CD4-positive, alpha-beta T cell (primary cell): Measurements from ENCODE around the gene TBC1D7. TPM values are rescaled to one million over a fixed set of nuclear protein-coding genes. Genes with fewer than 3 reads are reported as not detected.
A peak's percentile ranks its signal among the peaks of the same experiment; 100 is the strongest.

Experiments
- ATAC-seq: fragments of 200-7000 bp; cut with Tn5 transposase; one replicate; pipeline ENCODE4 v1.10.0; 2022; ENCODE audit warnings: mild to moderate bottlenecking; ENCODE audit not compliant: poor library complexity
- CTCF ChIA-PET: fragments of 350-600 bp; sonication (Branson Sonifier 250); formaldehyde crosslinking; loops from one replicate; lab custom pipeline; 2021; ENCODE audit warnings: antibody characterized with exemption, inconsistent platforms; lab: Charles Lee
- POLR2A ChIA-PET: fragments of 350-600 bp; sonication (Branson Sonifier 250); formaldehyde crosslinking; loops from one replicate; lab custom pipeline; 2021; ENCODE audit warnings: antibody characterized with exemption, inconsistent platforms; lab: Charles Lee
- DNase-seq, 14 experiments: peaks; one replicate each; pipeline ENCODE4 v3.0.0-alpha.2; 2013 to 2020; ENCODE audit warnings: mixed read lengths in 2 of 14
- H3K27ac ChIP-seq, 2 donors: one replicate each; pipeline versions ENCODE4 v1.5.1 to v1.7.0; 2013; ENCODE audit warnings: low read length in 2 of 2, low read depth in 1 of 2, mild to moderate bottlenecking in 1 of 2
- H3K27me3 ChIP-seq, 2 experiments: 1 replicate in 1 of 2; 2 replicates in 1 of 2; pipeline versions ENCODE4 v1.6.1 to v1.7.0; 2013; ENCODE audit warnings: low read length in 2 of 2, control low read depth in 1 of 2, mild to moderate bottlenecking in 1 of 2, moderate library complexity in 1 of 2; ENCODE audit not compliant: insufficient read depth in 2 of 2, control insufficient read depth in 1 of 2
- H3K36me3 ChIP-seq: one replicate; pipeline ENCODE4 v1.6.1; 2013; ENCODE audit warnings: low read length, control low read depth; ENCODE audit not compliant: insufficient read depth
- H3K4me1 ChIP-seq: one replicate; pipeline ENCODE4 v1.6.1; 2013; ENCODE audit warnings: low read length, control low read depth; ENCODE audit not compliant: insufficient read depth
- H3K4me3 ChIP-seq: one replicate; pipeline ENCODE4 v1.5.1; 2013; ENCODE audit warnings: mild to moderate bottlenecking, low read length, moderate library complexity
- H3K9me3 ChIP-seq, 2 experiments: 1 replicate in 1 of 2; 2 replicates in 1 of 2; pipeline versions ENCODE4 v1.6.1 to v1.7.0; 2013; ENCODE audit warnings: low read length in 2 of 2, mild to moderate bottlenecking in 2 of 2, control low read depth in 1 of 2, moderate library complexity in 1 of 2; ENCODE audit not compliant: control insufficient read depth in 1 of 2, insufficient read depth in 1 of 2
- H3K27ac Mint-ChIP-seq: one replicate; pipeline ENCODE4 v1.8.0; 2020; ENCODE audit warnings: mixed read lengths
- H3K27me3 Mint-ChIP-seq: one replicate; pipeline ENCODE4 v1.8.0; 2021; ENCODE audit warnings: mixed read lengths
- H3K36me3 Mint-ChIP-seq: one replicate; pipeline ENCODE4 v1.8.0; 2021; ENCODE audit warnings: low read depth, mixed read lengths
- H3K4me1 Mint-ChIP-seq: one replicate; pipeline ENCODE4 v1.8.0; 2021; ENCODE audit warnings: low read depth, mixed read lengths
- H3K4me3 Mint-ChIP-seq: one replicate; pipeline ENCODE4 v1.8.0; 2020; ENCODE audit warnings: mild to moderate bottlenecking, mixed read lengths
- H3K9me3 Mint-ChIP-seq: one replicate; pipeline ENCODE4 v1.8.0; 2020; ENCODE audit warnings: mixed read lengths
- CTCF ChIP-seq: fragments of 200-600 bp; IDR thresholded peaks from one replicate; pipeline ENCODE4 v1.8.0; 2022; ENCODE audit warnings: antibody characterized with exemption, mild to moderate bottlenecking
- intact Hi-C, 2 experiments: fragments of 100-400 bp; cut with DNase I in 1 of 2; cut with micrococcal nuclease in 1 of 2; formaldehyde crosslinking; loops; one replicate each; pipeline versions ENCODE4 v1.15.1 to v1.9.0; 2023 to 2025; cut with DNase I, micrococcal nuclease
- total RNA-seq, 174 experiments: library from RNA in 2 of 174; stranded (reverse) in 2 of 174; gene quantifications; one replicate each; pipeline ENCODE4 v1.2.3 and lab custom pipeline; 2021 to 2026

The TBC1D7 gene
- total RNA-seq, 2 experiments from 2014 or later: 10.2 to 12.3 TPM

DNA sequence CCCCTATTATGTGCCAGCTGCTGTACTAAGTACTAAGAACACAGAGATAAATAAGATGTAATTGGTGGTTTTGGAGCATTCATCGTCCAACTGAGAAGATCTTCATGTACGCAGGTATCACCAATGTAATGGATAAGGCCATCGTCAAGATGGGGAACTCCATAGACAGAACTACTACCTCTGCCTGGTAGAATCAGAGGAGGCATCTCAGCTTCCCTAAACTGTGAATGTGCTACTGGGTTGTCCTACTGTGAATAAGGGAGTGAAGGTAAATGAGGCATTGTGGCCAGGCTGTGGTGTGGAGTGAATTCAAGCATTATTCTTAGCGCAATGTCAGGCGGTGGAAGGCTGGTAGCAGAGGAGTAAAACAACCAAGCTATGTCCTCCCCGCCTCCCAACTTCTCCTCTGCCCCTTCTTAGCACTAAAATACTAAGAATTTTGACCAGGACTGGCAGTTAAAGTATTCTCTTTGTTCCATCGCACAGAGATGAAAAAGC, 68.2 kb downstream of the TBC1D7 start:
- Histone ChIP-seq H3K4me3 (no peak overlapping the region), H3K27me3 (no peaks in the 10 kb centered on the region), H3K27ac (no peak overlapping the region), H3K36me3 (no peaks in the 10 kb centered on the region), H3K9me3 (peaks cover 0 to 8% of the 10 kb centered on the region in 2 experiments), H3K4me1 (peaks cover 3% of the 10 kb centered on the region)
- CTCF ChIA-PET: no interaction called here
- no peaks in the 10 kb centered on the region for H3K27me3 Mint-ChIP-seq
- TF ChIP-seq CTCF: no peak
- peaks cover 13% of the 10 kb centered on the region for H3K4me1 Mint-ChIP-seq
- intact Hi-C loops: no loop called here
- H3K36me3 Mint-ChIP-seq: no peaks in the 10 kb centered on the region
- peaks cover 2% of the 10 kb centered on the region for H3K9me3 Mint-ChIP-seq
- no peak overlapping the region for H3K4me3 Mint-ChIP-seq
- DNase-seq (no peak), ATAC-seq (no peak)
- no peak overlapping the region for H3K27ac Mint-ChIP-seq
- POLR2A ChIA-PET: no interaction called here

GRCh38 chr6:13259393-13259792, 68.9 kb downstream of the TBC1D7 start:
- no peak overlapping the region for H3K4me3 ChIP-seq
- DNase-seq: no peak
- no peak for ATAC-seq
- H3K27ac Mint-ChIP-seq: no peak overlapping the region
- CTCF ChIA-PET: no interaction called here
- intact Hi-C loops: no loop called here
- H3K27me3 ChIP-seq: no peaks in the 10 kb centered on the region
- peaks cover 3% of the 10 kb centered on the region for H3K4me1 ChIP-seq
- no peak overlapping the region for H3K27ac ChIP-seq
- no peaks in the 10 kb centered on the region for H3K36me3 ChIP-seq
- no peak overlapping the region for H3K4me3 Mint-ChIP-seq
- H3K9me3 ChIP-seq: peaks cover 0 to 8% of the 10 kb centered on the region in 2 experiments
- H3K36me3 Mint-ChIP-seq: no peaks in the 10 kb centered on the region
- H3K4me1 Mint-ChIP-seq: peaks cover 13% of the 10 kb centered on the region
- no peak for TF ChIP-seq CTCF
- H3K9me3 Mint-ChIP-seq: peaks cover 2% of the 10 kb centered on the region
- POLR2A ChIA-PET: no interaction called here
- H3K27me3 Mint-ChIP-seq: no peaks in the 10 kb centered on the region

GRCh38 chr6:13256266-13257001, 71.9 kb downstream of the TBC1D7 start:
- no peak for TF ChIP-seq CTCF
- Mint-ChIP-seq H3K9me3 (peaks cover 2% of the 10 kb centered on the region), H3K4me1 (peaks cover 8% of the 10 kb centered on the region), H3K36me3 (no peaks in the 10 kb centered on the region), H3K27ac (no peak overlapping the region), H3K4me3 (no peak overlapping the region), H3K27me3 (no peaks in the 10 kb centered on the region)
- no peak overlapping the region for H3K4me3 ChIP-seq
- intact Hi-C loops: no loop called here
- H3K27ac ChIP-seq: no peak overlapping the region
- ATAC-seq (no peak), DNase-seq (peak in 2 of 14 experiments; percentile 50 to 54)
- CTCF ChIA-PET: no interaction called here
- POLR2A ChIA-PET: no interaction called here
- peaks cover 3% of the 10 kb centered on the region for H3K4me1 ChIP-seq
- no peaks in the 10 kb centered on the region for H3K36me3 ChIP-seq
- H3K27me3 ChIP-seq: no peaks in the 10 kb centered on the region
- peaks cover 0 to 8% of the 10 kb centered on the region in 2 experiments for H3K9me3 ChIP-seq

Other genes starting within 250 kb of the TBC1D7 start
- 1 to 10 TPM; 1.3 to 2.0 TPM for gene GFOD1, start 159.1 kb upstream of the TBC1D7 start, total RNA-seq
- gene SIRT5, start 246.1 kb upstream of the TBC1D7 start, total RNA-seq: 10 to 100 TPM; 14.3 to 16.3 TPM